GM18526 (cell line): ENCODE measurements around the gene SIVA1.

Experiments used
- POLR2A ChIP-seq: IDR thresholded peaks from 3 replicates; pipeline ENCODE4 v1.6.1; 2011; ENCODE audit not compliant: insufficient read length; ENCODE audit errors: extremely low read depth

SIVA1 gene

DNA sequence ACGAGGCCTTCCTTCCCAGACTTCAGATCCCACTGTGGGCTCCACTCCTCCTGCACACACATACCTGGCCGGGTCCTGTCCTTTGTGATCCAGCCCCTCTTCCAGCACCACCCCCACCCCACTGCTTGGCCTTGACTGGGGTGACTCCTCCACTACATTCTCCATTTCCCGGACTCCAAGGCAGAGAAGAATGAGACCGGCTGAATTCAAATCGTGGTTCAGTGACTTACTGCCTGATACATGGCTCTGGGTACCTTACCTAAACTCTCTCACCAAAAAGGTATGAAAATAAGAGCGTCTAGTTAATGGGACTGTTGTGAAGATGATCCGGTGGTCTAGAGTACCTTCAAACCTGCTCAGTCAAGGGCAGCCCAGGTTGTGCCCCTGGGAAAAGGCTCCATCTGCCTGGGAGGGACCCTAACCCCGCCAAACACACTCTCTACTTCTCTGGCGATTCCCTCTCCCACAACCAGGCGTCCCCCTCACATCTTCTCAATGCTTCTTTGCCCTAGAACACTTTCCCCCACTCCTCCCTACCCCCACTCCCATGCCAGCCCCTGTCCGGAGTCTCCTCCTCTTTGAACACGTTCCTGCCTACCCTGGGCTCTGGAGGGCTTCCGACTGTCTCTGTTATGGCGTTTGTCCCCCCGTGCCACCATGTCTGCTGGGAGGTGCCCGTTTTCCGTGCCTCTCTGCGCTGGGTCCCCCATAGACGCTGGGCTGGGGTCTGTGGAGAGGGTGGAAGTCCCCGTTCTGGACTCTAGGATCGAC is 46.5 kb downstream of the SIVA1 start:
- TF ChIP-seq POLR2A = no peak

DNA sequence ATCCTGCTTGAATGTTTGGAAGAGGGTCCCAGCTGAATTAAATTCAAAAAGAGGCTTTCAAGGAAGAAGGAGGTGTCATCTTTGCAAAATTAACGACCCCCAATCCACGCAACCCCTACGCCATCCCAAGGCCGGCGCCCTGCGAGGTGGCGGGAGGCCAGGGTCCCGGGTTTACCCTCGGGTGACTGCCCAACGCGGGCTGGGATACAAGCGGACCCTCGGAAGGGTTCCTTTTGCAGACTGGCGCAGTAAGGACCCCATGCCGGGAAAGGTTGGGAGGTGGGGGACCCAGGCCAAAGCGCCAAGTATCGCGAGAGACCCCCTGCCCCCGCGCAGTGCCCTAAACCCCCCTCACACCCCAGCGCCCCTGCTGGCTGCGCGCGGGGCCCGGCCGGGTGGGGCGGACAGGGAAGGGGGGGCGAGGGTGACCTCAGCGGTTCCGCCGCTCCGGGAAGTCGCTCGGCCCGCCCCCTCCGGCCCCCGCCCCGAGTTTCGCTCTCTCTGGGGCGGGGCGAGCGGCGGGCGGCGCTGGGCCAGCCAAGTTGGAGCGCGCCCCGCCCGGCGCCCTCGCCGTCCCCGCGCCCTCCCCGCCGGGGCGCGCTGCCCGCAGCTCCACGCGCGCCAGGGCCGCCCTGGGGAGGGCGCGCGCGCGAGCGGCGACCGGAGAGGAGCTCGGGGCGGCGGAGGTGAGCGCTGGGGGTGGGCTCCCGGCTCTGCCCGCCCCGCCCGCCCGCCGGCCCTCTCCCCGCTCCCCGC is 47.2 kb downstream of the SIVA1 start:
- peak; percentile 39 for TF ChIP-seq POLR2A

DNA sequence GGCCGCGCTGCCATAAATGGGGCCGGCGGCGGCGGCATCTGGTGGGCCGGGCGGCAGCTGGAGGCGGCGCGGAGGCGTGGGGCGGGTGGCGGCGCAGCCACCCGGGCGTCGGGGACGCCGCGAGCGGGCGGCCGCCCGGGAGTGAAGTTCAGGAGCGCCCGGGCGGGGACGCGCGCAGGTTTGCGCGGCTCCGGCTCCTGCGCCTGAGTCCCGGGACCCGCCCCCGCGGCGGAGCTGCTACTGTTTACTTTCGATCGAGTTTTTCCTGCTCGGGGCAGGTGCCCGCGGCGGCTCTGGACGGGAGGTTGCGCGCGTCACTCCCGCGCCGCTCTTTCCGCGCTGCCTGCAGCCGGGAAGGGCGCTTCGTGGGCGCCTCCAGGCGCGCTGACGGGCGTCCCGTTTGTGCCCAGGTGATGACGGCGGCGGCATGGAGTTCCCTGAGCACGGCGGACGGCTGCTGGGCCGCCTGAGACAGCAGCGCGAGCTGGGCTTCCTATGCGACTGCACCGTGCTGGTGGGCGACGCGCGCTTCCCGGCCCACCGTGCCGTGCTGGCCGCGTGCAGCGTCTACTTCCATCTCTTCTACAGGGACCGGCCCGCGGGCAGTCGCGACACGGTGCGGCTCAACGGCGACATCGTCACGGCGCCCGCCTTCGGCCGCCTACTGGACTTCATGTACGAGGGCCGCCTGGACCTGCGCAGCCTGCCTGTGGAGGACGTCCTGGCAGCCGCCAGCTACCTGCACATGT is 48.0 kb downstream of the SIVA1 start, which contains the start of gene ZBTB42:
ZBTB42 (plus strand) TSS at position 331 of the 749 bp plus-strand sequence; CDS start at position 428, 97 bp downstream.
- TF ChIP-seq POLR2A = no peak

DNA sequence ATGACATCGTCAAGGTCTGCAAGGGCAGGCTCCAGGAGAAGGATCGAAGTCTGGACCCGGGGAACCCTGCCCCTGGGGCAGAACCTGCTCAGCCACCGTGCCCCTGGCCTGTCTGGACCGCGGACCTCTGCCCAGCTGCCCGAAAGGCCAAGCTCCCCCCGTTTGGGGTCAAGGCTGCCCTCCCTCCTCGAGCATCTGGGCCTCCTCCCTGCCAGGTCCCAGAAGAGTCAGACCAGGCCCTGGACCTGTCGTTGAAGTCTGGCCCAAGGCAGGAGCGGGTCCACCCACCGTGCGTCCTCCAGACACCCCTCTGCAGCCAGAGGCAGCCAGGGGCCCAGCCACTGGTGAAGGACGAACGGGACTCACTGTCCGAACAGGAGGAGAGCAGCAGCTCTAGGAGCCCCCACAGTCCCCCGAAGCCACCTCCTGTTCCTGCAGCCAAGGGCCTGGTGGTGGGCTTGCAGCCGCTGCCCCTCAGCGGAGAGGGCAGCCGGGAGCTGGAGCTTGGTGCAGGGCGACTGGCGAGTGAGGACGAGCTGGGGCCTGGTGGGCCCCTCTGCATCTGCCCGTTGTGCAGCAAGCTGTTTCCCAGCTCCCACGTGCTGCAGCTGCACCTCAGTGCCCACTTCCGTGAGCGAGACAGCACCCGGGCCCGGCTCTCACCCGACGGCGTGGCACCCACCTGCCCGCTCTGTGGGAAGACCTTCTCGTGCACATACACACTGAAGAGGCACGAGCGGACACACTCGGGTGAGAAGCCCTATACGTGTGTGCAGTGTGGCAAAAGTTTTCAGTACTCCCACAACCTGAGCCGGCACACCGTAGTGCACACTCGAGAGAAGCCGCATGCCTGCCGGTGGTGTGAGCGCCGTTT is 48.8 kb downstream of the SIVA1 start:
- TF ChIP-seq POLR2A = no peak

- TF ChIP-seq POLR2A = no peak
These were observed 49.6 kb downstream of the SIVA1 start for GRCh38 chr14:104802394-104803184.

- no peak for TF ChIP-seq POLR2A
These were observed 50.4 kb downstream of the SIVA1 start for GRCh38 chr14:104803280-104803911.

- no peak for TF ChIP-seq POLR2A
These were observed 51.0 kb downstream of the SIVA1 start for GRCh38 chr14:104803912-104804410.

GRCh38 chr14:104804481-104805325 is 51.8 kb downstream of the SIVA1 start:
- TF ChIP-seq POLR2A = no peak

- no peak for TF ChIP-seq POLR2A
These were observed 52.4 kb downstream of the SIVA1 start for GRCh38 chr14:104805326-104805678.

- TF ChIP-seq POLR2A = no peak
These were observed 53.1 kb downstream of the SIVA1 start for GRCh38 chr14:104805941-104806624.

- no peak for TF ChIP-seq POLR2A
These were observed 53.9 kb downstream of the SIVA1 start for GRCh38 chr14:104806625-104807465.
